Urothelium cell line (cell line): Measurements from ENCODE around the gene PCDH10.

ENCODE experiments used
- DNase-seq: peaks from one replicate; pipeline ENCODE4 v3.0.0; 2011; ENCODE audit warnings: low spot score, mixed read lengths
- FAIRE-seq: peaks from 2 replicates; lab custom pipeline; 2011; peaks lifted over from hg19 to GRCh38; lab: Jason Lieb, UNC

PCDH10 gene

GRCh38 chr4:133150486-133151340 lies 1.6 kb downstream of the PCDH10 start:
- no peak for FAIRE-seq
- no peak for DNase-seq

- FAIRE-seq (no peak), DNase-seq (no peak)
Measured at GRCh38 chr4:133151341-133151690, 2.2 kb downstream of the PCDH10 start.

DNA sequence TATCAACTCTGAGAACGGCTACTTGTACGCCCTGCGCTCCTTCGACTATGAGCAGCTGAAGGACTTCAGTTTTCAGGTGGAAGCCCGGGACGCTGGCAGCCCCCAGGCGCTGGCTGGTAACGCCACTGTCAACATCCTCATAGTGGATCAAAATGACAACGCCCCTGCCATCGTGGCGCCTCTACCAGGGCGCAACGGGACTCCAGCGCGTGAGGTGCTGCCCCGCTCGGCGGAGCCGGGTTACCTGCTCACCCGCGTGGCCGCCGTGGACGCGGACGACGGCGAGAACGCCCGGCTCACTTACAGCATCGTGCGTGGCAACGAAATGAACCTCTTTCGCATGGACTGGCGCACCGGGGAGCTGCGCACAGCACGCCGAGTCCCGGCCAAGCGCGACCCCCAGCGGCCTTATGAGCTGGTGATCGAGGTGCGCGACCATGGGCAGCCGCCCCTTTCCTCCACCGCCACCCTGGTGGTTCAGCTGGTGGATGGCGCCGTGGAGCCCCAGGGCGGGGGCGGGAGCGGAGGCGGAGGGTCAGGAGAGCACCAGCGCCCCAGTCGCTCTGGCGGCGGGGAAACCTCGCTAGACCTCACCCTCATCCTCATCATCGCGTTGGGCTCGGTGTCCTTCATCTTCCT lies 2.7 kb downstream of the PCDH10 start:
- no peak for DNase-seq
- no peak for FAIRE-seq

- FAIRE-seq: no peak
- DNase-seq: no peak
Measured at GRCh38 chr4:133152330-133152821, 3.3 kb downstream of the PCDH10 start.

- DNase-seq (no peak), FAIRE-seq (no peak)
Measured at GRCh38 chr4:133152831-133153481, 3.9 kb downstream of the PCDH10 start.

- DNase-seq: no peak
- no peak for FAIRE-seq
Measured at GRCh38 chr4:133154725-133155124, 5.6 kb downstream of the PCDH10 start.

GRCh38 chr4:133156096-133156495 lies 7.0 kb downstream of the PCDH10 start:
- FAIRE-seq: no peak

GRCh38 chr4:133156556-133156955 lies 7.5 kb downstream of the PCDH10 start:
- no peak for DNase-seq

More at GRCh38 chr4:133156096-133156495, 7.0 kb downstream of the PCDH10 start:
- DNase-seq: no peak

GRCh38 chr4:133157460-133158160 lies 8.5 kb downstream of the PCDH10 start:
- no peak for DNase-seq

More at GRCh38 chr4:133156556-133156955, 7.5 kb downstream of the PCDH10 start:
- no peak for FAIRE-seq

GRCh38 chr4:133160853-133161252 lies 11.8 kb downstream of the PCDH10 start:
- no peak for DNase-seq
- FAIRE-seq: no peak

More at GRCh38 chr4:133157460-133158160, 8.5 kb downstream of the PCDH10 start:
- no peak for FAIRE-seq

- DNase-seq: no peak
- FAIRE-seq: no peak
Measured at GRCh38 chr4:133161570-133162295, 12.6 kb downstream of the PCDH10 start.

GRCh38 chr4:133162941-133163340 lies 13.8 kb downstream of the PCDH10 start:
- FAIRE-seq (no peak), DNase-seq (no peak)

- FAIRE-seq (no peak), DNase-seq (no peak)
Measured at GRCh38 chr4:133178956-133179355, 29.9 kb downstream of the PCDH10 start.

DNA sequence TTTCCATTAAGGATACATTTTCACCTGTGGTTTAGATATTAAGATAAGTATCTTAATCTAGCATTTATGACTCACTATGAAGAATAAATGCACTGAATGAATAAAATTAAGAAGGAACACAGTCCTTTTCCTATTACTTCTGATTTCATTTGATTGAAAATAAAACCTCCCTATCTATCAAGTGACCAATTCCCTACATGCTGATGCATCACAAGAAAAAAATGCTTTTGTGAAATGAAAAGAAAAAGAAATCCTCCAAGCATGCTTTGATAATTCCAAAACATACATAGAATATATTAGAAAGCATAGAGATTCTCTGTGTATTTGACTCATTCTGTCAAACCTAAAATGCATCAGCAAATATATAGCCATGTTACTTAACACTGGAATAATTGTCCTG lies 37.1 kb downstream of the PCDH10 start:
- no peak for FAIRE-seq

GRCh38 chr4:133186845-133187244 lies 37.8 kb downstream of the PCDH10 start:
- FAIRE-seq (no peak), DNase-seq (no peak)

More for the DNA sequence above, 37.1 kb downstream of the PCDH10 start:
- no peak for DNase-seq

DNA sequence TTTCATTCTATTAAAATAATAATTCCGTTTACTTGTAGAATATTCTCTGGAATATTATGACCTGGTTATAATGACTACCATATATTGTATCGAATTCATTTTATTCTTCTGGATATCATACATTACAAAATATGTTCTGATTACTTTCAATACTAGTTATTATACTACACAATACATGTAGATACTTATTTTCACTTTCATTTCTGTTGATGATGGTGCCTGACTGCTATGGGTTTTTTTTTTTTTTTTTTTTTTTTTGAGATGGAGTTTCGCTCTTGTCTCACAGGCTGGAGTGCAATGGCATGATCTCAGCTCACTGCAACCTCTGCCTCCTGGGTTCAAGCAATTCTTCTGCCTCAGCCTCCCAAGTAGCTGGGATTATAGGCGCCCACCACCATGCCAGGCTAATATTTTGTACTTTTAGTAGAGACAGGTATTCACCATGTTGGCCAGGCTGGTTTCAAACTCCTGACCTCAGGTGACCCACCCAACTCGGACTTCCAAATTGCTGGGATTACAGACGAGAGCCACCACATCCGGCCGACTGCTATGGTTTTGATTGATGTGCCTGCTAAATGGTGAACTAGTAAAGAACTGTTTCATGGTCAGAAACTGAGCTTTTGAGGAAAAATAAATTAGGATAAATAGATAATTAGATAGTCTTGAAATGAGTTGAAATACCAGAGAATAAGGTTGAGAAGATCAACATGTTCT lies 39.5 kb downstream of the PCDH10 start:
- no peak for FAIRE-seq
- DNase-seq: no peak

- FAIRE-seq (no peak), DNase-seq (no peak)
Measured at GRCh38 chr4:133189147-133189517, 40.0 kb downstream of the PCDH10 start.

GRCh38 chr4:133190098-133190497 lies 41.0 kb downstream of the PCDH10 start:
- FAIRE-seq (no peak), DNase-seq (no peak)

GRCh38 chr4:133208694-133209285 lies 59.7 kb downstream of the PCDH10 start:
- FAIRE-seq (no peak), DNase-seq (no peak)
